Measurements from ENCODE around the gene MKI67. TPM values are rescaled to one million over a fixed set of nuclear protein-coding genes. Genes with fewer than 3 reads are reported as not detected.

MKI67 gene
- total and polyA plus RNA-seq, 2 of the 13 experiments (the other 11 are each of a cell fraction or from before 2014, with no cell fraction given) = 6.7 to 22.9 TPM

- TF ChIP-seq POGK (CRISPR knock-in tag; conservative IDR thresholded peaks at IDR 0.05) (peak; percentile 70; the same call in 1 of the 2 replicates), CBX5 (CRISPR knock-in tag; IDR thresholded peaks at IDR 0.05; ENCODE audit: borderline replicate concordance) (peak; percentile 85; the same call in 1 of the 2 replicates), ZNF264 (CRISPR knock-in tag; IDR thresholded peaks at IDR 0.05) (peak; percentile 93), FLYWCH1 (CRISPR knock-in tag; IDR thresholded peaks at IDR 0.05) (no peak), TBL1XR1 (IDR thresholded peaks at IDR 0.05; ENCODE audit: borderline replicate concordance, low read length, partially characterized antibody) (peak; percentile 28), ZBTB26 (CRISPR knock-in tag; IDR thresholded peaks at IDR 0.05; ENCODE audit: borderline replicate concordance) (peak; percentile 39; the same call in 1 of the 2 replicates), PBX3 (CRISPR knock-in tag; IDR thresholded peaks at IDR 0.05; ENCODE audit: borderline replicate concordance) (no peak), RARA (CRISPR knock-in tag; IDR thresholded peaks at IDR 0.05) (peak; percentile 38; the same call in 1 of the 2 replicates), ASH2L (IDR thresholded peaks at IDR 0.05; ENCODE audit: insufficient read length, low read depth, low read length) (peak; percentile 89), ELF4 (CRISPR knock-in tag; IDR thresholded peaks at IDR 0.05; ENCODE audit: borderline replicate concordance) (no peak), DR1 (CRISPR knock-in tag; IDR thresholded peaks at IDR 0.05) (no peak; the same call in 1 of the 2 replicates), POGZ (CRISPR knock-in tag; IDR thresholded peaks at IDR 0.05) (peak; percentile 93), ZNF678 (CRISPR knock-in tag; IDR thresholded peaks at IDR 0.05) (no peak), ZFX (CRISPR knock-in tag; IDR thresholded peaks at IDR 0.05; ENCODE audit: low read depth) (peak; percentile 52), ZFP41 (CRISPR knock-in tag; IDR thresholded peaks at IDR 0.05; ENCODE audit: borderline replicate concordance) (no peak), ZNF562 (CRISPR knock-in tag; IDR thresholded peaks at IDR 0.05; ENCODE audit: borderline replicate concordance) (no peak), HOXA3 (CRISPR knock-in tag; IDR thresholded peaks at IDR 0.05) (peak; percentile 52; the same call in 1 of the 2 replicates)
- TF ChIP-seq, protein P1, sequence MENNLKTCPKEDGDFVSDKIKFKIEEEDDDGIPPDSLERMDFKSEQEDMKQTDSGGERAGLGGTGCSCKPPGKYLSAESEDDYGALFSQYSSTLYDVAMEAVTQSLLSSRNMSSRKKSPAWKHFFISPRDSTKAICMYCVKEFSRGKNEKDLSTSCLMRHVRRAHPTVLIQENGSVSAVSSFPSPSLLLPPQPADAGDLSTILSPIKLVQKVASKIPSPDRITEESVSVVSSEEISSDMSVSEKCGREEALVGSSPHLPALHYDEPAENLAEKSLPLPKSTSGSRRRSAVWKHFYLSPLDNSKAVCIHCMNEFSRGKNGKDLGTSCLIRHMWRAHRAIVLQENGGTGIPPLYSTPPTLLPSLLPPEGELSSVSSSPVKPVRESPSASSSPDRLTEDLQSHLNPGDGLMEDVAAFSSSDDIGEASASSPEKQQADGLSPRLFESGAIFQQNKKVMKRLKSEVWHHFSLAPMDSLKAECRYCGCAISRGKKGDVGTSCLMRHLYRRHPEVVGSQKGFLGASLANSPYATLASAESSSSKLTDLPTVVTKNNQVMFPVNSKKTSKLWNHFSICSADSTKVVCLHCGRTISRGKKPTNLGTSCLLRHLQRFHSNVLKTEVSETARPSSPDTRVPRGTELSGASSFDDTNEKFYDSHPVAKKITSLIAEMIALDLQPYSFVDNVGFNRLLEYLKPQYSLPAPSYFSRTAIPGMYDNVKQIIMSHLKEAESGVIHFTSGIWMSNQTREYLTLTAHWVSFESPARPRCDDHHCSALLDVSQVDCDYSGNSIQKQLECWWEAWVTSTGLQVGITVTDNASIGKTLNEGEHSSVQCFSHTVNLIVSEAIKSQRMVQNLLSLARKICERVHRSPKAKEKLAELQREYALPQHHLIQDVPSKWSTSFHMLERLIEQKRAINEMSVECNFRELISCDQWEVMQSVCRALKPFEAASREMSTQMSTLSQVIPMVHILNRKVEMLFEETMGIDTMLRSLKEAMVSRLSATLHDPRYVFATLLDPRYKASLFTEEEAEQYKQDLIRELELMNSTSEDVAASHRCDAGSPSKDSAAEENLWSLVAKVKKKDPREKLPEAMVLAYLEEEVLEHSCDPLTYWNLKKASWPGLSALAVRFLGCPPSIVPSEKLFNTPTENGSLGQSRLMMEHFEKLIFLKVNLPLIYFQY (CRISPR knock-in tag; IDR thresholded peaks at IDR 0.05; ENCODE audit: borderline replicate concordance) = no peak
- TF ChIP-seq, protein P2, sequence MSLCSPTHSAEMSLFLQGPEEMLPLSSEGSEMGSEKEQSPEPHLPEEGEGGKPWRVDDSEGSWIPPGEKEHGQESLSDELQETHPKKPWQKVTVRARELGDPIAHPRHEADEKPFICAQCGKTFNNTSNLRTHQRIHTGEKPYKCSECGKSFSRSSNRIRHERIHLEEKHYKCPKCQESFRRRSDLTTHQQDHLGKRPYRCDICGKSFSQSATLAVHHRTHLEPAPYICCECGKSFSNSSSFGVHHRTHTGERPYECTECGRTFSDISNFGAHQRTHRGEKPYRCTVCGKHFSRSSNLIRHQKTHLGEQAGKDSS (CRISPR knock-in tag; IDR thresholded peaks at IDR 0.05; ENCODE audit: borderline replicate concordance, low read depth) = peak; percentile 44; the same call in 1 of the 2 replicates
Observed at GRCh38 chr10:128156999-128157755, 31.0 kb upstream of the MKI67 start (continued).
